Measurements from ENCODE around the gene G3BP1. TPM values are rescaled to one million over a fixed set of nuclear protein-coding genes. Genes with fewer than 3 reads are reported as not detected.

The G3BP1 gene
- polyA plus RNA-seq, 1 donor from 2014 or later = 65.5 TPM

GRCh38 chr5:151798674-151799073 is 26.9 kb downstream of the G3BP1 start:
- Histone ChIP-seq H2AFZ (ENCODE audit: low read depth, low read length) (no peak overlapping the region), H3K4me3 (ENCODE audit: low read length) (no peak overlapping the region), H3K4me2 (ENCODE audit: low read length) (no peak overlapping the region), H3K9me3 (ENCODE audit: low read length) (no peaks in the 10 kb centered on the region), H4K20me1 (ENCODE audit: insufficient read depth) (no peaks in the 10 kb centered on the region), H3K9ac (ENCODE audit: low read length) (no peak overlapping the region), H3K36me3 (ENCODE audit: insufficient read depth, low read length) (peaks cover 13% of the 10 kb centered on the region), H3K27me3 (ENCODE audit: insufficient read depth, low read depth, low read length) (no peaks in the 10 kb centered on the region), H3K79me2 (replicated peaks; ENCODE audit: insufficient read depth, low read length) (no peaks in the 10 kb centered on the region), H3F3A (ENCODE audit: insufficient read depth, low read length, poor library complexity, severe bottlenecking) (no peaks in the 10 kb centered on the region), H3K9me2 (ENCODE audit: insufficient read depth, low read length) (no peaks in the 10 kb centered on the region), H3K27ac (ENCODE audit: low read length) (no peak overlapping the region)
- no peak for TF ChIP-seq SMC3 (conservative IDR thresholded peaks at IDR 0.05; ENCODE audit: poor library complexity)

- no peak overlapping the region for H3K4me3 ChIP-seq (ENCODE audit: low read length)
- H3F3A ChIP-seq (ENCODE audit: insufficient read depth, low read length, poor library complexity, severe bottlenecking) = no peaks in the 10 kb centered on the region
- H3K9me3 ChIP-seq (ENCODE audit: low read length) = no peaks in the 10 kb centered on the region
- H3K27me3 ChIP-seq (ENCODE audit: insufficient read depth, low read depth, low read length) = no peaks in the 10 kb centered on the region
- H4K20me1 ChIP-seq (ENCODE audit: insufficient read depth) = no peaks in the 10 kb centered on the region
- H3K79me2 ChIP-seq (replicated peaks; ENCODE audit: insufficient read depth, low read length) = no peaks in the 10 kb centered on the region
- no peak overlapping the region for H3K9ac ChIP-seq (ENCODE audit: low read length)
- H3K36me3 ChIP-seq (ENCODE audit: insufficient read depth, low read length) = peaks cover 10% of the 10 kb centered on the region
- no peak overlapping the region for H2AFZ ChIP-seq (ENCODE audit: low read depth, low read length)
- TF ChIP-seq, protein P1, sequence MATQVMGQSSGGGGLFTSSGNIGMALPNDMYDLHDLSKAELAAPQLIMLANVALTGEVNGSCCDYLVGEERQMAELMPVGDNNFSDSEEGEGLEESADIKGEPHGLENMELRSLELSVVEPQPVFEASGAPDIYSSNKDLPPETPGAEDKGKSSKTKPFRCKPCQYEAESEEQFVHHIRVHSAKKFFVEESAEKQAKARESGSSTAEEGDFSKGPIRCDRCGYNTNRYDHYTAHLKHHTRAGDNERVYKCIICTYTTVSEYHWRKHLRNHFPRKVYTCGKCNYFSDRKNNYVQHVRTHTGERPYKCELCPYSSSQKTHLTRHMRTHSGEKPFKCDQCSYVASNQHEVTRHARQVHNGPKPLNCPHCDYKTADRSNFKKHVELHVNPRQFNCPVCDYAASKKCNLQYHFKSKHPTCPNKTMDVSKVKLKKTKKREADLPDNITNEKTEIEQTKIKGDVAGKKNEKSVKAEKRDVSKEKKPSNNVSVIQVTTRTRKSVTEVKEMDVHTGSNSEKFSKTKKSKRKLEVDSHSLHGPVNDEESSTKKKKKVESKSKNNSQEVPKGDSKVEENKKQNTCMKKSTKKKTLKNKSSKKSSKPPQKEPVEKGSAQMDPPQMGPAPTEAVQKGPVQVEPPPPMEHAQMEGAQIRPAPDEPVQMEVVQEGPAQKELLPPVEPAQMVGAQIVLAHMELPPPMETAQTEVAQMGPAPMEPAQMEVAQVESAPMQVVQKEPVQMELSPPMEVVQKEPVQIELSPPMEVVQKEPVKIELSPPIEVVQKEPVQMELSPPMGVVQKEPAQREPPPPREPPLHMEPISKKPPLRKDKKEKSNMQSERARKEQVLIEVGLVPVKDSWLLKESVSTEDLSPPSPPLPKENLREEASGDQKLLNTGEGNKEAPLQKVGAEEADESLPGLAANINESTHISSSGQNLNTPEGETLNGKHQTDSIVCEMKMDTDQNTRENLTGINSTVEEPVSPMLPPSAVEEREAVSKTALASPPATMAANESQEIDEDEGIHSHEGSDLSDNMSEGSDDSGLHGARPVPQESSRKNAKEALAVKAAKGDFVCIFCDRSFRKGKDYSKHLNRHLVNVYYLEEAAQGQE (IDR thresholded peaks at IDR 0.05; ENCODE audit: borderline replicate concordance) = no peak
- TF ChIP-seq, protein P2, sequence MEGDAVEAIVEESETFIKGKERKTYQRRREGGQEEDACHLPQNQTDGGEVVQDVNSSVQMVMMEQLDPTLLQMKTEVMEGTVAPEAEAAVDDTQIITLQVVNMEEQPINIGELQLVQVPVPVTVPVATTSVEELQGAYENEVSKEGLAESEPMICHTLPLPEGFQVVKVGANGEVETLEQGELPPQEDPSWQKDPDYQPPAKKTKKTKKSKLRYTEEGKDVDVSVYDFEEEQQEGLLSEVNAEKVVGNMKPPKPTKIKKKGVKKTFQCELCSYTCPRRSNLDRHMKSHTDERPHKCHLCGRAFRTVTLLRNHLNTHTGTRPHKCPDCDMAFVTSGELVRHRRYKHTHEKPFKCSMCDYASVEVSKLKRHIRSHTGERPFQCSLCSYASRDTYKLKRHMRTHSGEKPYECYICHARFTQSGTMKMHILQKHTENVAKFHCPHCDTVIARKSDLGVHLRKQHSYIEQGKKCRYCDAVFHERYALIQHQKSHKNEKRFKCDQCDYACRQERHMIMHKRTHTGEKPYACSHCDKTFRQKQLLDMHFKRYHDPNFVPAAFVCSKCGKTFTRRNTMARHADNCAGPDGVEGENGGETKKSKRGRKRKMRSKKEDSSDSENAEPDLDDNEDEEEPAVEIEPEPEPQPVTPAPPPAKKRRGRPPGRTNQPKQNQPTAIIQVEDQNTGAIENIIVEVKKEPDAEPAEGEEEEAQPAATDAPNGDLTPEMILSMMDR (IDR thresholded peaks at IDR 0.05; ENCODE audit: poor library complexity, severe bottlenecking) = no peak
- TF ChIP-seq RAD21 (conservative IDR thresholded peaks at IDR 0.05) (no peak), MXI1 (conservative IDR thresholded peaks at IDR 0.05; ENCODE audit: poor library complexity, severe bottlenecking) (no peak)
- H3K9me2 ChIP-seq (ENCODE audit: insufficient read depth, low read length) = no peaks in the 10 kb centered on the region
- H3K27ac ChIP-seq (ENCODE audit: low read length) = no peak overlapping the region
- H3K4me2 ChIP-seq (ENCODE audit: low read length) = no peak overlapping the region
Measured at GRCh38 chr5:151799407-151799806, 27.7 kb downstream of the G3BP1 start.

DNA sequence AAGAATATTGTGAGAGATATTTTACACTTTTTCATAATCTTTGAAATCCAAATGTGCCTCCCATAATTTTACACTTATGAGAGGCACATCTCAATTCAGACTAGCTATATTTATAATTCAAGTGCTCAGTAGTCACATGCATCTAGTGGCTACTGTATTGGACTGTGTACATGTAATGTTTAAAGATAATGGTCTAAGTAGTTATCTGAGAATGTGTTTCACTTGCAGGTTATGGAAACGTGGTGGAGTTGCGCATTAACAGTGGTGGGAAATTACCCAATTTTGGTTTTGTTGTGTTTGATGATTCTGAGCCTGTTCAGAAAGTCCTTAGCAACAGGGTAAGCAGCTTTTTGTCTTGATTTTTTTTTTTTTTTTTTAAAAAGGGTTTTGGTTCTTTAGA is 28.8 kb downstream of the G3BP1 start:
- Histone ChIP-seq H3K9me2 (ENCODE audit: insufficient read depth, low read length) (no peaks in the 10 kb centered on the region), H3K79me2 (replicated peaks; ENCODE audit: insufficient read depth, low read length) (no peaks in the 10 kb centered on the region), H2AFZ (ENCODE audit: low read depth, low read length) (no peak overlapping the region), H3K27ac (ENCODE audit: low read length) (no peak overlapping the region), H3K36me3 (ENCODE audit: insufficient read depth, low read length) (peaks cover 14% of the 10 kb centered on the region), H4K20me1 (ENCODE audit: insufficient read depth) (no peaks in the 10 kb centered on the region), H3K9me3 (ENCODE audit: low read length) (no peaks in the 10 kb centered on the region), H3K9ac (ENCODE audit: low read length) (no peak overlapping the region), H3K4me3 (ENCODE audit: low read length) (no peak overlapping the region), H3K4me2 (ENCODE audit: low read length) (no peak overlapping the region), H3F3A (ENCODE audit: insufficient read depth, low read length, poor library complexity, severe bottlenecking) (no peaks in the 10 kb centered on the region), H3K27me3 (ENCODE audit: insufficient read depth, low read depth, low read length) (no peaks in the 10 kb centered on the region)
- no peak for TF ChIP-seq POLR2AphosphoS5 (IDR thresholded peaks at IDR 0.05)
- TF ChIP-seq EZH2 (IDR thresholded peaks at IDR 0.05; ENCODE audit: borderline replicate concordance, insufficient read depth, low read length, poor library complexity, severe bottlenecking) = no peak
- TF ChIP-seq EP300 (conservative IDR thresholded peaks at IDR 0.05; ENCODE audit: poor library complexity, severe bottlenecking) = no peak
- no peak for TF ChIP-seq MXI1 (conservative IDR thresholded peaks at IDR 0.05; ENCODE audit: poor library complexity, severe bottlenecking)
- no peak for TF ChIP-seq RAD21 (conservative IDR thresholded peaks at IDR 0.05)
- no peak for TF ChIP-seq TAF1 (IDR thresholded peaks at IDR 0.05; ENCODE audit: low read depth)
- TF ChIP-seq, protein P1 (IDR thresholded peaks at IDR 0.05; ENCODE audit: borderline replicate concordance) = no peak
- TF ChIP-seq, protein P2 (IDR thresholded peaks at IDR 0.05; ENCODE audit: poor library complexity, severe bottlenecking) = no peak
- TF ChIP-seq SMC3 (conservative IDR thresholded peaks at IDR 0.05; ENCODE audit: poor library complexity) = no peak

Data from neural cell (in vitro differentiated cells).